AG04449 (cell line): ENCODE measurements around the gene SLC7A10.

Experiments used
- CTCF ChIA-PET: fragments of 350-600 bp; formaldehyde crosslinking; extraction: SDS; loops from one replicate; lab custom pipeline; 2021; ENCODE audit warnings: antibody characterized with exemption; lab: Yijun Ruan, JAX
- POLR2A ChIA-PET: fragments of 400-600, 350-600 bp; formaldehyde crosslinking; extraction: SDS; loops from one replicate; lab custom pipeline; 2020; ENCODE audit warnings: antibody characterized with exemption, inconsistent platforms; lab: Yijun Ruan, JAX
- DNase-seq: peaks from one replicate; pipeline ENCODE4 v3.0.0-alpha.2; 2010; ENCODE audit warnings: low read depth, low spot score
- H3K4me3 ChIP-seq: 2 replicates; pipeline ENCODE4 v1.5.1; 2011; ENCODE audit warnings: low read depth, mild to moderate bottlenecking, control low read depth, low read length
- CTCF ChIP-seq: IDR thresholded peaks from one replicate; pipeline ENCODE4 v1.5.1; 2011; ENCODE audit warnings: mild to moderate bottlenecking, moderate library complexity, low read length, control low read depth, inconsistent platforms; ENCODE audit not compliant: insufficient read depth; ENCODE audit errors: missing control alignments

SLC7A10 gene

DNA sequence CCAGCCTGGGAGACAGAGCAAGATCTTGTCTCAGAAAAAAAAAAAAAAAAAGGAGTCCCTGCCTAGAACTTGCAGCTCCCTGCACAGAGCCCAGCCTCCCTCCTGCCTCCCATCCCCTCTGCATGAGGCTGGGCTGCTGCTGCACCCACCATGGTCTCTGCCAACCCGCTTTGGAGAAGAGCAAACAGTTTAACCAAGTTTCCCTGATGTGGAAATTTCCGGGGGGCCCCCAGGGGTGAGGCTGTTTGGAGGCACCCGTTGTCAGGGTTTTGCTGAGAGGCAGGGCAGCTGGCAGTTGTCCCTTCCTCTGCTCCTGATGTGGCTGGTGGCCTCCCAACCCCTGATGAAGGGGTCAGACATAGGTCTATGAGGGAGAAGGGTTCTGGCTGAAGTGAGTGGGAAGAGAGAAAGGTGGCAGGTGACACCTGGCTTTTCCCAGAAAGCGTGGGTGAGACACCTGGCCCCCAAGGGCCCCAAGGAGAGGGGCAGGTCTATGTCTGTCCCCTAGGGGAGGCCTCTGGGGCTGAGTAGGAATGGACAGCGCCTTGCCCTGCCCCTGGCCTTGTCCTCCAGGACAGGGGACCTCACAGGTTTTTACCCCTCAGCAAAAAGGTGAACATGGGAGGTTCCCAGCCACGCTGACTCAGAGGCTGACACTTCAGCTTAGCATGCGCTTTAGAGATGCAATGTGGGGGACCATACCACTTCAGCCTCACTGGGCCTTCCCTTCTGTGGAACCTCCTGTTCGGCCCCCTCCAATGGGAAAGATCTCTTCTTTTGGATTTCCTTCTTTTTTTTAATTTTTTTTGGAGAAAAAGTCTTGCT, 26.0 kb downstream of the SLC7A10 start:
- ChIA-PET CTCF (interaction anchor here (1.0 to 4.9 kb wide), 2 partner anchors 14 to 15 kb away, joined by 5 to 66 read pairs; no protein-coding TSS in a partner anchor), POLR2A (no interaction called here)
- H3K4me3 ChIP-seq = no peak overlapping the region
- no peak for TF ChIP-seq CTCF
- DNase-seq = no peak

- POLR2A ChIA-PET = no interaction called here
- DNase-seq = no peak
- TF ChIP-seq CTCF = no peak
- CTCF ChIA-PET = interaction anchor here (0.7 to 4.9 kb wide), 4 partner anchors 13 to 72 kb away, joined by 3 to 66 read pairs (median 4); no protein-coding TSS in a partner anchor
- H3K4me3 ChIP-seq = no peak overlapping the region
These were observed 27.5 kb downstream of the SLC7A10 start for GRCh38 chr19:33198169-33198568.

DNA sequence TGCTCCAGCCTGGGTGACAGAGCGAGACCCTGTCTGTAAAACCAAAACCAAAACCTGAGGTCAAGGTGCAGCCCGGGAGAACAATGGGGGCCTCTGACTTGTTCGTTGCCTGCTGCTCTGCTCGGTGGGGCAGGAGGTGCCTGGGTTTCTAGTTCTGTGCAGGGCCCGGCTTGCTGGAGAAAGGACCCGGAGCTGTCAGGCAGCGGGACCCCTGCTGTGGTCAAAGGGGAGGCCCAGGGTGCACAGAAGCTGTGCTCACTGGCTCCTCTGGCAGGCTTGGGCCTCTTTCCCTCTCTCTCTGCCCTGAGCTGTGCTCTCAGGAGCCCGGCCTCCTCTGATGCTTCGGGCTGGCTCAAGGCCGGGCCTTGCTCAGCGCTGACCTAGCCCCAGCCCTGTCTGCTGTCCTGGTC, 28.1 kb downstream of the SLC7A10 start:
- no peak for DNase-seq
- TF ChIP-seq CTCF = no peak
- ChIA-PET CTCF (interaction anchor here (0.7 to 4.9 kb wide), 4 partner anchors 12 to 72 kb away, joined by 3 to 66 read pairs (median 4); no protein-coding TSS in a partner anchor), POLR2A (no interaction called here)
- H3K4me3 ChIP-seq = no peak overlapping the region

GRCh38 chr19:33196446-33197193, 29.0 kb downstream of the SLC7A10 start:
- CTCF ChIA-PET = interaction anchor here (1.3 to 4.9 kb wide), 2 partner anchors 11 to 39 kb away, joined by 5 to 66 read pairs; no protein-coding TSS in a partner anchor
- no peak for DNase-seq
- H3K4me3 ChIP-seq = no peak overlapping the region
- TF ChIP-seq CTCF = no peak
- POLR2A ChIA-PET = interaction anchor here (2.0 kb wide), 1 partner anchor 20 kb away, joined by 8 read pairs; no protein-coding TSS in a partner anchor

GRCh38 chr19:33195645-33196347, 29.9 kb downstream of the SLC7A10 start:
- DNase-seq = no peak
- H3K4me3 ChIP-seq = peak overlapping the region; percentile 61
- ChIA-PET CTCF (interaction anchor here (1.1 to 4.9 kb wide), 3 partner anchors 8 to 17 kb away, joined by 4 to 66 read pairs (median 4); no protein-coding TSS in a partner anchor), POLR2A (interaction anchor here (2.0 kb wide), 1 partner anchor 19 kb away, joined by 8 read pairs; no protein-coding TSS in a partner anchor)
- no peak for TF ChIP-seq CTCF
